ENCODE data around the gene OSBPL3.

Gene OSBPL3

GRCh38 chr7:24827589-24827988 is 152.4 kb downstream of the OSBPL3 start:
- TF ChIP-seq CTCF (IDR thresholded peaks at IDR 0.05; ENCODE audit: low read depth, low read length) = no peak

GRCh38 chr7:24827027-24827426 is 153.0 kb downstream of the OSBPL3 start:
- TF ChIP-seq CTCF (IDR thresholded peaks at IDR 0.05; ENCODE audit: low read depth, low read length) = no peak
- H3K4me3 ChIP-seq (ENCODE audit: low read depth, low read length) = no peak overlapping the region

More at GRCh38 chr7:24827589-24827988, 152.4 kb downstream of the OSBPL3 start:
- no peak overlapping the region for H3K4me3 ChIP-seq (ENCODE audit: low read depth, low read length)

- TF ChIP-seq CTCF (IDR thresholded peaks at IDR 0.05; ENCODE audit: low read depth, low read length) = no peak
- H3K4me3 ChIP-seq (ENCODE audit: low read depth, low read length) = no peak overlapping the region
These were observed 153.3 kb downstream of the OSBPL3 start for GRCh38 chr7:24826662-24827020.

GRCh38 chr7:24825931-24826661 is 153.9 kb downstream of the OSBPL3 start:
- TF ChIP-seq CTCF (IDR thresholded peaks at IDR 0.05; ENCODE audit: low read depth, low read length) = no peak
- H3K4me3 ChIP-seq (ENCODE audit: low read depth, low read length) = no peak overlapping the region

GRCh38 chr7:24825381-24825794 is 154.6 kb downstream of the OSBPL3 start:
- TF ChIP-seq CTCF (IDR thresholded peaks at IDR 0.05; ENCODE audit: low read depth, low read length) = no peak
- H3K4me3 ChIP-seq (ENCODE audit: low read depth, low read length) = no peak overlapping the region

- no peak overlapping the region for H3K4me3 ChIP-seq (ENCODE audit: low read depth, low read length)
- no peak for TF ChIP-seq CTCF (IDR thresholded peaks at IDR 0.05; ENCODE audit: low read depth, low read length)
These were observed 155.1 kb downstream of the OSBPL3 start for GRCh38 chr7:24824896-24825295.

- H3K4me3 ChIP-seq (ENCODE audit: low read depth, low read length) = no peak overlapping the region
- no peak for TF ChIP-seq CTCF (IDR thresholded peaks at IDR 0.05; ENCODE audit: low read depth, low read length)
These were observed 155.6 kb downstream of the OSBPL3 start for GRCh38 chr7:24824400-24824799.
